ENCODE data around the gene RNU6-9. TPM values are rescaled to one million over a fixed set of nuclear protein-coding genes. Genes with fewer than 3 reads are reported as not detected.
"Not testable (repeated sequence)": the region's sequence is repeated elsewhere in the genome, so short reads cannot be mapped to it uniquely, and the experiment has no call there.

Gene RNU6-9
- not detected in 2 replicates for total RNA-seq

- DNase-seq (ENCODE audit: low read depth): peak; percentile 82
Measured at GRCh38 chr19:892894-893689, at the start of gene RNU6-9, which contains the start of gene MED16. Gene RNU6-9, plus strand, starts transcription at chr19:893484. Gene MED16, minus strand, starts transcription at chr19:893187. Its CDS starts 2,056 bp downstream, at chr19:891131.

DNA sequence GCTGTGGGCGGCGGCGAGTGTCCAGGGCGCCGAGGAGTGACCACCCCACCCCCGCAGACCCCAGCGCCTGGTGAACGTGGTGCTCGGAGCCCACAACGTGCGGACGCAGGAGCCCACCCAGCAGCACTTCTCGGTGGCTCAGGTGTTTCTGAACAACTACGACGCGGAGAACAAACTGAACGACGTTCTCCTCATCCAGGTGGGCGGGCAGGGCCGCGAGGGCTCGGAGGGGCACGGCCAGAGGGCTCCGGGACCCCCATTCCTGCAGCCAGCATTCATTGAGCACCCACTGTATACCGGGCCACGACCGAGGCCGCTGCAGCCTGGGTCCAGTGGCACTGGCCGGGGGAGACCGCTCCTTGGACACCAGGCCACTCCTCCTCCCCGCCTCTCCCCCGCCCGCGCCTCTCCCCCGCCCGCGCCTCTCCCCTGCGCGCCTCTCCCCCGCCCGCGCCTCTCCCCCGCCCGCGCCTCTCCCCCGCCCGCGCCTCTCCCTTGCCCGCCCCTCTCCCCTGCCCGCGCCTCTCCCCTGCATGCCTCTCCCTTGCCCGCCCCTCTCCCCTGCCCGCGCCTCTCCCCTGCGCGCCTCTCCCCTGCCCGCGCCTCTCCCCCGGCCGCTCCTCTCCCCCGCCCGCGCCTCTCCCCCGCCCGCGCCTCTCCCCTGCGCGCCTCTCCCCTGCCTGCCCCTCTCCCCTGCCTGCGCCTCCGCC lies 49.3 kb upstream of the RNU6-9 start:
- no peak for DNase-seq (ENCODE audit: low read depth)

- DNase-seq (ENCODE audit: low read depth): no peak
Measured at GRCh38 chr19:844546-844971, 48.7 kb upstream of the RNU6-9 start.

- no peak for DNase-seq (ENCODE audit: low read depth)
Measured at GRCh38 chr19:845707-846521, 47.4 kb upstream of the RNU6-9 start.

DNA sequence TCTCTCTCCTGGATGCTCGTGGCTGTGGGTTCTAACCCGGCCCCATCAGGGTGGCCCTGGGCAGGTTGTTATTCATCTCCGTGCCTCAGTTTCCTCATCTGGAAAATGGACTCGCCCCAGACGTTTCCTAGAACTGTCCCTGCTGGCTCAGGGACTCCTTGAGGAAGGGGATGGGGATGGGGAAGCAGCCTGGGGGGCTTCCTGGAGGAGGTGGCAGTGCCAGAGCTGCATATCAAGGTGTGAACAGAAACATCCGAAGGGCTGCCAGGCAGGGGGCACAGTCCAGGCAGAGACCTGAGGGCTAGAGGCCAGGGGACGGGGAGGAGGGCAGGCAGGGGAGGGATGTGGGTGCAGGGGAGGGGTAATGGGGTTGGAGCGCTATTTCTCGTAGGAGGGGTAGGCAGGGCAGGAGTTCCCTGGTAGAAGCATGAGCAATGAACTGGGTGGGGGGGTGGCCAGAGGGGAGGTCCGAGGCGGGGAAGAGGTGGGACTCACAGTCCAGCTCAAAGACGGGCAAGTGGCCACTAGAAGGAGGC lies 44.8 kb upstream of the RNU6-9 start:
- peak; percentile 37 for DNase-seq (ENCODE audit: low read depth)

- not testable (repeated sequence) for DNase-seq (ENCODE audit: low read depth)
Measured at GRCh38 chr19:849195-849594, 44.1 kb upstream of the RNU6-9 start.

DNA sequence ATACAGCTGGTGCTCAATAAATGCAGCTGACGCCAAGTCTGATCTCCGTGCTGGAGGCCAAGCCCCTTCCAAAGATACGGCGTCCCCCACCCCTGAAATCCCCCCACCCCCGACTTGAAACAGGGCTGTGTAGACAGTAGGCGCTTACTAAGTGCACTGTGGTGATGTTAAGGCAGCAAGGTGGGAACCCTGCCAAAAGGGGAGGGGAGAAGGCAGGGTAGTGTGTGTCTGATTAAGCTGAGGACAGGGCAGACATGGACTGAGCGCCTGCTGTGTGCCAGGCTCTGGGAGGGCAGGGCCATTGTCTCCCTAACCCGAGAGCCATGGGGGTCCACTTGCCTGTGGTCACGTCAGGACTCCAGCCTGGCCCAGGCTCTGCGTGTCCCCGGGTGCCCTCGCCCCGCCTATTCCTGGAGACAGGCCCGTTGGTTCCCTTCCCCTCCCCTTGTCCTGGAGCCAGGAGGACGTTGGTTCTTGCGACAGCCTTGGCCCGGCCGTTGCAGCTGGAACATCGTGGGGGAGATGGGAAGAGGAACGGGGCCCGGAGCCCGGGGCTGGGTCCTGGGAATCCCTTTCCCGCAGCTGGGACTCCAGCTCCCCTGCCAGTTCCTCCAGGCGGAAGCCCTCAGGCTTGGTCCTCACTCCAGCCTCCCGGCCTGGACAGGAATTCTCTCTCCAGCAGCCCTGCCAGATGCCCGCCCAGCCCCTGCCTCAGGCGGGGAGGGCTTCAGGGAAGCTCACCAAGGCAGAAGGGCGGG lies 42.9 kb upstream of the RNU6-9 start:
- DNase-seq (ENCODE audit: low read depth): peak; percentile 80

GRCh38 chr19:850979-851335 lies 42.3 kb upstream of the RNU6-9 start:
- DNase-seq (ENCODE audit: low read depth): no peak

GRCh38 chr19:852136-853013 lies 40.9 kb upstream of the RNU6-9 start, which contains the start of gene ELANE:
Gene ELANE, plus strand, starts transcription at chr19:852303. Its CDS starts 26 bp downstream, at chr19:852329.
- no peak for DNase-seq (ENCODE audit: low read depth)

DNA sequence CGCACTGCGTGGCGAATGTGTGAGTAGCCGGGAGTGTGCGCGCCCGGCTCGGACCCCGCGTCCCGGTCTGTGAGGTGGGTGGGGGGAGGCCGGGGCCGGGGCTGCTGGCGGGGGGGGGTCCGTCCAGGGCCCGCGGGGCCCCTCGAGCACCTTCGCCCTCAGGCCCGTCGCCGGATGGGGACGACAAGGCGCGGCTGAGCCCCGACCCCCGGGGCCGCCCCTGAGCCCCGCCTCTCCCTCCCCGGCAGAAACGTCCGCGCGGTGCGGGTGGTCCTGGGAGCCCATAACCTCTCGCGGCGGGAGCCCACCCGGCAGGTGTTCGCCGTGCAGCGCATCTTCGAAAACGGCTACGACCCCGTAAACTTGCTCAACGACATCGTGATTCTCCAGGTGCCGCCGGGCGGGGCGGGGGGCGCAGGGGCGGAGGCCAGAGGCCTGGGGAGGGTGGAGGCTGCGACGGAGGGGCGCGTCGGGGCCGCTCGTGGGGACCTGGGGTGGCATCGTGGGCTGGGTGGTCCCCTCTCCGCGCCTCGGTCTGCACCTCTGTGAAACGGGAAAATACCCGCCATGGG lies 40.2 kb upstream of the RNU6-9 start:
- DNase-seq (ENCODE audit: low read depth): no peak

DNA sequence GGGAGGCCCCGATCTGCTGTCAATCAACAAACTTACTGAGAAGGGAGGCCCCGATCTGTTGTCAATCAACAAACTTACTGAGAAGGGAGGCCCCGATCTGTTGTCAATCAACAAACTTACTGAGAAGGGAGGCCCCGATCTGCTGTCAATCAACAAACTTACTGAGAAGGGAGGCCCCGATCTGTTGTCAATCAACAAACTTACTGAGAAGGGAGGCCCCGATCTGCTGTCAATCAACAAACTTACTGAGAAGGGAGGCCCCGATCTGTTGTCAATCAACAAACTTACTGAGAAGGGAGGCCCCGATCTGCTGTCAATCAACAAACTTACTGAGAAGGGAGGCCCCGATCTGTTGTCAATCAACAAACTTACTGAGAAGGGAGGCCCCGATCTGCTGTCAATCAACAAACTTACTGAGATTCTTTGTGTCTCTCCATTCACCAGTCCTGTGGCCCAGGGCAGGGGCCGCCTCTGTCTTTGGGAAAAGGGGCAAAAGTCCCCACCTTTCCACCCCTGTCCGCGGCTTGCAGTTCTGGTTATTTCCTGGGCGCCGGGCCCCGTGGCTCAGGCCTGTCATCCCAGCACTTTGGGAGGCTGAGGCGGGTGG lies 39.6 kb upstream of the RNU6-9 start:
- DNase-seq (ENCODE audit: low read depth): not testable (repeated sequence)

- no peak for DNase-seq (ENCODE audit: low read depth)
Measured at GRCh38 chr19:854549-854948, 38.7 kb upstream of the RNU6-9 start.

DNA sequence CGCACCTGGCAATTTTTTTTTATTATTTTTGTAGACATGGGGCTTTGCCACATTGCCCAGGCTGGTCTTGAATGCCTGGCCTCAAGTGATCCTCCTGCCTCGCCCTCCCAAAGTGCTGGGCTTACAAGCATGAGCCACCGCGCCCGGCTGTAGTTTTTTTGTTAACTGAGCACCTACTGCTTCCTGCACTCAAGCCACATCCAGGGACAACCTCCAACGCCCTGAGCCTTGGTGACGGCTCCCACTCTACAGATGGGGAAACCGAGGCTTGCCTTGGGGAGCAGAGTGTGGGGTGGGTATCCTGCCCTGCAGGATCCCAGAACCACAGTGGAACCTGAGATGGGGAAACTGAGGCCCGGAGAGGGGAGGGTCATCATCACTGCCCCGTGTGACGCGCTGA lies 38.1 kb upstream of the RNU6-9 start:
- no peak for DNase-seq (ENCODE audit: low read depth)

DNA sequence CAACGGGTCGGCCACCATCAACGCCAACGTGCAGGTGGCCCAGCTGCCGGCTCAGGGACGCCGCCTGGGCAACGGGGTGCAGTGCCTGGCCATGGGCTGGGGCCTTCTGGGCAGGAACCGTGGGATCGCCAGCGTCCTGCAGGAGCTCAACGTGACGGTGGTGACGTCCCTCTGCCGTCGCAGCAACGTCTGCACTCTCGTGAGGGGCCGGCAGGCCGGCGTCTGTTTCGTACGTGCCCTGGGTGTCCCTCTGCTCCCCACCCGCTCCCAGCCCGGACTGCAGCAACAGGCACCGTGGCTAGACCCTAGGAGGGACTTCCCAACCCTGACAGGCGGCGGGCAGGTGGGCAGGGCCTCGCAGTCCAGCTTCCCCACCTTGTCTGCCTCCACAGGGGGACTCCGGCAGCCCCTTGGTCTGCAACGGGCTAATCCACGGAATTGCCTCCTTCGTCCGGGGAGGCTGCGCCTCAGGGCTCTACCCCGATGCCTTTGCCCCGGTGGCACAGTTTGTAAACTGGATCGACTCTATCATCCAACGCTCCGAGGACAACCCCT lies 37.6 kb upstream of the RNU6-9 start:
- no peak for DNase-seq (ENCODE audit: low read depth)

- DNase-seq (ENCODE audit: low read depth): no peak
Measured at GRCh38 chr19:858284-858683, 35.0 kb upstream of the RNU6-9 start.

DNA sequence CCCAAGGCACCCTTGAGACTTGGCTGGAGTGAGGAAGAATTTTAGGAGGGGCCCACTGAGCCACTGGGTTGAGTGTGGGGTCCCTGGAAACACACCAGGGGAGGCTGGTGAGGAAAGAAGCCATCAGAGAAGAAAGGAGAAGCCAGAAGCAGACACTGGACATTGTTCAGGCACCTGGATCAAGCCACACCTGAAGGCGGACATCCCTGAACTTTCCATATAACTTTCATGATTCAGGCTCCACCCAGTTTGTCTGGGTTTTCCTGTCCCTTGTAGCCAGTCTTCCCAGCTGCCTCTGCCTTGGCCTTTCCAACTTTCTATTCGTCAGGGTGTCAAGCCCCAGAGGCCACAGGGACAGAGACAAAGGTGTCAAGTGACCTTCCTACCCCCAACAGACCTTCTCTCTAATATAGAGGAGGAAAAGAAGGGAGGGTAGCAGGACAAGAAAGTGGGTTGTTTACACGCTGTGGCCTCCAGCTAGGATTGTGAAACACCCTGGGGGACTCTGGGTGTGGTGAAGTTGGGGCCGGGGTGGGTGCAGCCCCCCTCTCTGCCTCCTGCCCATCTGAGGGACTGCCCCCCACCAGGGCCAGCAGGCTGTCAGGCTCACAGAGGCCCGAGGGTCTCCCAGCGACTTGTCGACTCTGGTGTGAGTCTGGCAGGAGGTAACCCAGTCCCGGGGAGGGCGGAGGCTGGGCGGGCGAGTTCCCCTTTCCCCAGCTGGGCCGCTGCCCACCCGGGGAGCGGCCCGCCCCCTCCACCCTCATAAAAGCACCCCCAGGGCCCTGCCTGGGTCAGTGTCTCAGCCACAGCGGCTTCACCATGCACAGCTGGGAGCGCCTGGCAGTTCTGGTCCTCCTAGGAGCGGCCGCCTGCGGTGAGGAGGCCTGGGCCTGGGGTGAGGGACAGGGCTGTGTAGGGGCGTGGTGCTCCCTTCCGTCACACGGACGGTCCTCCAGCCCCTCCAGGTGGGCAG lies 34.1 kb upstream of the RNU6-9 start, which contains the start of gene CFD:
TSS of gene CFD (plus strand) at position 797 of the 976 bp plus-strand sequence. CDS start at position 823, 26 bp downstream.
- no peak for DNase-seq (ENCODE audit: low read depth)

DNA sequence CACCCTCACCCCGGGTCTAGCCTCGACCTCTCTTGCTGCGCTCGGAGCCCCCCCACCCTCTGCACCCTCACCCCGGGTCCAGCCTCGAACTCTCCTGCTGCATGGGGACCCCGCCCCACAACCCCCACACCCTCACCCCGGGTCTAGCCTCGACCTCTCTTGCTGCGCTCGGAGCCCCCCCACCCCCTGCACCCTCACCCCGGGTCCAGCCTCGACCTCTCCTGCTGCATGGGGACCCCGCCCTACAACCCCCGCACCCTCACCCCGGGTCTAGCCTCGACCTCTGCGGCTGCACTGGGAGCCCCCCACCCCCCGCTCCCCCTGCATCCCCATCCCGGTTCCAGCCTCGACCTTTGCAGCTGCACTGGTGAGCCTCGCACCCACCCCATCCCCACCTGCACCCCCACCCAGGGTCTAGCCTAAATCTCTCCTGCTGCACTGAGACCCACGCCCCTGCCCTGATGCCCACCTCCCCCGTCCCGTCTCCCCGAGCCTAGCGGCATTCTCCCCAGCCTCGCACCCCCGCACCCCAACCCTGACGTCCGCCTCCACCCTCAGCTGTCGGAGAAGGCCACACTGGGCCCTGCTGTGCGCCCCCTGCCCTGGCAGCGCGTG lies 32.0 kb upstream of the RNU6-9 start:
- no peak for DNase-seq (ENCODE audit: low read depth)

Measured in renal cortical epithelial cell (primary cell).